T-cell (primary cell): ENCODE data around the gene SPECC1. TPM values are rescaled to one million over a fixed set of nuclear protein-coding genes. Genes with fewer than 3 reads are reported as not detected.
A peak's percentile ranks its signal among the peaks of the same experiment; 100 is the strongest.
"Not testable (repeated sequence)": the region's sequence is repeated elsewhere in the genome, so short reads cannot be mapped to it uniquely, and the experiment has no call there.

Experiments
- ATAC-seq, 4 experiments: fragments of 200-7000 bp in 3 of 4; fragments of 150-1000 bp in 1 of 4; cut with Tn5 transposase; replicated peaks in 1 of 4; 1 replicate in 3 of 4; 2 replicates in 1 of 4; pipeline ENCODE4 v1.10.0; 2021; ENCODE audit warnings: moderate library complexity in 3 of 4, mild to moderate bottlenecking in 2 of 4, moderate number of reproducible peaks in 1 of 4
- CTCF ChIA-PET, 2 donors: fragments of 300-600 bp; sonication (Branson Sonifier 250); formaldehyde crosslinking; loops; one replicate each; lab custom pipeline; 2022; ENCODE audit warnings: antibody characterized with exemption in 2 of 2; lab: Charles Lee
- POLR2A ChIA-PET, 2 donors: fragments of 300-600 bp; sonication (Branson Sonifier 250); formaldehyde crosslinking; loops; one replicate each; lab custom pipeline; 2022; ENCODE audit warnings: antibody characterized with exemption in 2 of 2; lab: Charles Lee
- DNase-seq, 35 experiments: peaks; one replicate each; pipeline versions ENCODE4 v3.0.0 to v3.0.0-alpha.2; 2013 to 2023
- H3K27ac ChIP-seq: one replicate; pipeline ENCODE4 v1.5.1; 2013; ENCODE audit warnings: low read length
- H3K27me3 ChIP-seq, 2 experiments: replicated peaks in 1 of 2; 1 replicate in 1 of 2; 2 replicates in 1 of 2; pipeline versions ENCODE4 v1.6.1 to v1.7.0; 2013; ENCODE audit warnings: low read length in 1 of 2, mixed read lengths in 1 of 2; ENCODE audit not compliant: control insufficient read depth in 2 of 2, insufficient read depth in 2 of 2; ENCODE audit errors: extremely low read depth in 1 of 2
- H3K36me3 ChIP-seq, 2 donors: 1 replicate in 1 of 2; 2 replicates in 1 of 2; pipeline versions ENCODE4 v1.6.1 to v1.7.0; 2013; ENCODE audit warnings: low read length in 1 of 2; ENCODE audit not compliant: control insufficient read depth in 2 of 2, insufficient read depth in 1 of 2; ENCODE audit errors: extremely low read depth in 1 of 2
- H3K4me1 ChIP-seq, 2 experiments: 1 replicate in 1 of 2; 2 replicates in 1 of 2; pipeline versions ENCODE4 v1.6.1 to v1.7.0; 2013; ENCODE audit warnings: low read length in 2 of 2, mixed read lengths in 1 of 2; ENCODE audit not compliant: insufficient read depth in 2 of 2, control insufficient read depth in 1 of 2; ENCODE audit errors: extremely low read depth in 1 of 2
- H3K4me3 ChIP-seq, 2 donors: 1 replicate in 1 of 2; 2 replicates in 1 of 2; pipeline versions ENCODE4 v1.5.1 to v1.7.0; 2013; ENCODE audit warnings: mild to moderate bottlenecking in 2 of 2, low read length in 1 of 2, moderate library complexity in 1 of 2; ENCODE audit not compliant: control insufficient read depth in 1 of 2; ENCODE audit errors: extremely low read depth in 1 of 2
- H3K9me3 ChIP-seq: 2 replicates; pipeline ENCODE4 v1.7.0; 2013
- H3K27ac Mint-ChIP-seq, 2 donors: one replicate each; pipeline ENCODE4 v1.8.0; 2020 to 2021; ENCODE audit warnings: mild to moderate bottlenecking in 2 of 2, mixed read lengths in 2 of 2
- H3K27me3 Mint-ChIP-seq, 2 donors: one replicate each; pipeline ENCODE4 v1.8.0; 2021 to 2022; ENCODE audit warnings: mixed read lengths in 2 of 2
- H3K36me3 Mint-ChIP-seq: one replicate; pipeline ENCODE4 v1.8.0; 2021; ENCODE audit warnings: mixed read lengths
- H3K4me1 Mint-ChIP-seq, 3 donors: one replicate each; pipeline ENCODE4 v1.8.0; 2020 to 2022; ENCODE audit warnings: mixed read lengths in 3 of 3, mild to moderate bottlenecking in 1 of 3
- H3K4me3 Mint-ChIP-seq, 3 donors: one replicate each; pipeline ENCODE4 v1.8.0; 2020 to 2022; ENCODE audit warnings: mild to moderate bottlenecking in 3 of 3, mixed read lengths in 3 of 3, moderate library complexity in 3 of 3
- H3K9me3 Mint-ChIP-seq, 3 donors: one replicate each; pipeline ENCODE4 v1.8.0; 2020 to 2022; ENCODE audit warnings: mixed read lengths in 3 of 3
- whole genome bisulfite sequencing: methylation state at CpG from one replicate; pipeline ENCODE4 v1.1.5; 2013; ENCODE audit warnings: missing lambda C conversion rate; ENCODE audit not compliant: insufficient coverage; 5-methylcytosine and 5-hydroxymethylcytosine counted together
- total RNA-seq, 35 experiments: library from RNA in 6 of 35; stranded (reverse) in 6 of 35; fragments of 120-200 nt in 1 of 35; gene quantifications; one replicate each; pipeline versions ENCODE4 v1.2.1 to v1.2.4 and lab custom pipeline; 2013 to 2026

Gene SPECC1, protein sequence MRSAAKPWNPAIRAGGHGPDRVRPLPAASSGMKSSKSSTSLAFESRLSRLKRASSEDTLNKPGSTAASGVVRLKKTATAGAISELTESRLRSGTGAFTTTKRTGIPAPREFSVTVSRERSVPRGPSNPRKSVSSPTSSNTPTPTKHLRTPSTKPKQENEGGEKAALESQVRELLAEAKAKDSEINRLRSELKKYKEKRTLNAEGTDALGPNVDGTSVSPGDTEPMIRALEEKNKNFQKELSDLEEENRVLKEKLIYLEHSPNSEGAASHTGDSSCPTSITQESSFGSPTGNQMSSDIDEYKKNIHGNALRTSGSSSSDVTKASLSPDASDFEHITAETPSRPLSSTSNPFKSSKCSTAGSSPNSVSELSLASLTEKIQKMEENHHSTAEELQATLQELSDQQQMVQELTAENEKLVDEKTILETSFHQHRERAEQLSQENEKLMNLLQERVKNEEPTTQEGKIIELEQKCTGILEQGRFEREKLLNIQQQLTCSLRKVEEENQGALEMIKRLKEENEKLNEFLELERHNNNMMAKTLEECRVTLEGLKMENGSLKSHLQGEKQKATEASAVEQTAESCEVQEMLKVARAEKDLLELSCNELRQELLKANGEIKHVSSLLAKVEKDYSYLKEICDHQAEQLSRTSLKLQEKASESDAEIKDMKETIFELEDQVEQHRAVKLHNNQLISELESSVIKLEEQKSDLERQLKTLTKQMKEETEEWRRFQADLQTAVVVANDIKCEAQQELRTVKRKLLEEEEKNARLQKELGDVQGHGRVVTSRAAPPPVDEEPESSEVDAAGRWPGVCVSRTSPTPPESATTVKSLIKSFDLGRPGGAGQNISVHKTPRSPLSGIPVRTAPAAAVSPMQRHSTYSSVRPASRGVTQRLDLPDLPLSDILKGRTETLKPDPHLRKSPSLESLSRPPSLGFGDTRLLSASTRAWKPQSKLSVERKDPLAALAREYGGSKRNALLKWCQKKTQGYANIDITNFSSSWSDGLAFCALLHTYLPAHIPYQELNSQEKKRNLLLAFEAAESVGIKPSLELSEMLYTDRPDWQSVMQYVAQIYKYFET
- total RNA-seq (10 to 100 TPM in 1 of 5 donors, 1 to 10 TPM in 4; 3.9 to 12.9 (median 6.0) TPM), total RNA-seq (lab: John Stamatoyannopoulos, UW) (3.8 to 23.5 (median 8.9) reads per million in 29 experiments)
- 13.9 TPM for total RNA-seq (2013)

DNA sequence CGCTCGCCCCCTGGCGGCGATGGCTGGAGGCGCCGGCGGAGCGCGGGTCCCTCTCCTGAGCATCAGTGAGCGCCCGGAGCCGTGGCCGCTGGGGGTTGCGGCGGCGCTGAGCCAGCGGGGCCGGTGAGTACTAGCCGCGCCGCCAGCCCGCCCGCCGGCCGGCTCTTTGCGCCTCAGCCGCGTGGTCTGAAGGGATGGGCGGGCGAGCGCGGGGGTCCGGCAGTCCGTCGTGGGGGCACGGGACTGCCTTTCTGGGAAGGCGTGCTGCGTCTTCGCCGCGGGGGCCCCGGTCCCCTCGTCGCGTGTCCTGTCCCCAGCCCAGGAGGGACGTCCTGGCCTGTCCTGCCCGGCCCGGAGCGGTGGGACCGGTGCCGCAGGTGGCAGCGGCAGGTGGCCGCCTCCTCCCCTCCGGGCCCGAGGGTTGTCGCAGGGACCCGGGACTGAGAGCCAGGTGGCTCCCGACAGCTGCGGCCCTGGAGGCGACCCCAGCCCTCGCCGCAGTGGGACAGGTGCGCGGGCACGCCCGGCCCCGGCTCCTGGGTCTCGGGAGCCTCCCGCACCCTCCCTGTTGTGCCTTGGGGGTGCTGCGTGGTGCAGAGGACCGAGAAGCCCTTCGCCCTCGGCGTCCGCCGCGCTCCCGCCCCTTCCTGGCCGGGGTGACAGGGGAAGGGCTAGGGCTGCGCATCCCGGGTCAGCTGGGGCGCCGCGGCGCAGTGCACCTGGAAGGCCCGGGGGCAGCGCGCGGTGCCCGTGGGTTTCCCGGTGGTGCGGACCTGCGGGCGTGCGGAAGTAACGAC lies at the start of gene SPECC1:
Gene SPECC1, plus strand, starts transcription at position 58 of the 797 bp plus-strand sequence. CDS start 87,293 bp downstream, outside the sequence.
- Histone ChIP-seq H3K4me3 (peak within 1 kb of the TSS; percentile 71 to 79), H3K4me1 (peaks cover 4 to 17% of the 10 kb centered on the region in 2 experiments), H3K9me3 (no peaks in the 10 kb centered on the region), H3K36me3 (no peaks in the 10 kb centered on the region), H3K27me3 (peaks cover 6 to 27% of the 10 kb centered on the region in 2 experiments), H3K27ac (no peak within 1 kb of the TSS)
- Mint-ChIP-seq H3K27me3 (peaks cover 42 to 55% of the 10 kb centered on the region in 2 donors), H3K27ac (peak within 1 kb of the TSS in 1 of 2 donors; percentile 22), H3K4me3 (peak within 1 kb of the TSS; percentile 83 to 90 (median 85)), H3K9me3 (no peaks in the 10 kb centered on the region), H3K36me3 (no peaks in the 10 kb centered on the region), H3K4me1 (peaks cover 0 to 13% (median 13%) of the 10 kb centered on the region in 3 donors)
- ChIA-PET CTCF (interaction anchor here (0.5 to 1.1 kb wide), 8 partner anchors 15 to 1522 kb away, joined by 3 to 7 read pairs (median 4); no protein-coding TSS in a partner anchor), POLR2A (interaction anchor here in 1 of 2 donors (0.7 kb wide), 1 partner anchor 29 kb away, joined by 3 read pairs; no protein-coding TSS in a partner anchor)
- WGBS = under 1% methylated on average over 86 of the region's 96 CpGs
- DNase-seq = peak; percentile 6 to 89 (median 75)
- ATAC-seq = peak; percentile 97 to 99 (median 98)

DNA sequence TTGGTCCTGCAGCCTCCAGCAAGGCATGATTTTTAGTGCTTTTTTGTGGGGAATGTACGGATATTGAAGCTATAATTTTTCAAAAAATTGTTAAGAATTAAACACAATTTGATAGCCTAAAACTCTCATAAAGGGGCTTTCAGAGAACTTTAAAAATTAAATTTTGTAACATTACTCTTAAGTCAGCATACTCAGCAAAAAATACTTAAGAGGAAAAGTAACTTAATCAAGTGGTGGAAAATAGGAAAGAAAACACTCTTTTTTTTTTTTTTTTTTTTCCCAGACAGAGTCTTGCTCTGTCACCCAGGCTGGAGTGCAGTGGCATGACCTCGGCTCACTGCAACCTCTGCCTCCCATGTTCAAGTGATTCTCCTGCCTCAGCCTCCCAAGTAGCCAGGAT lies 46.2 kb upstream of the SPECC1 start:
- H3K4me1 ChIP-seq = peaks cover 11 to 20% of the 10 kb centered on the region in 2 experiments
- Mint-ChIP-seq H3K27ac (peak overlapping the region in 1 of 2 donors; percentile 6), H3K36me3 (peaks cover 31% of the 10 kb centered on the region), H3K4me1 (peaks cover 35 to 48% (median 36%) of the 10 kb centered on the region in 3 donors)
- WGBS = 20% methylated on average over 1 of the region's 2 CpGs
- not testable (repeated sequence) for H3K27me3 Mint-ChIP-seq, H3K27ac ChIP-seq, ATAC-seq, H3K4me3 ChIP-seq, H3K9me3 Mint-ChIP-seq, H3K27me3 ChIP-seq, H3K4me3 Mint-ChIP-seq, H3K9me3 ChIP-seq, DNase-seq
- peaks cover 0 to 63% of the 10 kb centered on the region in 2 donors for H3K36me3 ChIP-seq
- POLR2A ChIA-PET = interaction anchor here in 1 of 2 donors (0.7 kb wide), 2 partner anchors 63 to 1954 kb away, joined by 8 to 9 read pairs; no protein-coding TSS in a partner anchor
- CTCF ChIA-PET = interaction anchor here in 1 of 2 donors (0.7 kb wide), 1 partner anchor 1170 kb away, joined by 4 read pairs; no protein-coding TSS in a partner anchor

DNA sequence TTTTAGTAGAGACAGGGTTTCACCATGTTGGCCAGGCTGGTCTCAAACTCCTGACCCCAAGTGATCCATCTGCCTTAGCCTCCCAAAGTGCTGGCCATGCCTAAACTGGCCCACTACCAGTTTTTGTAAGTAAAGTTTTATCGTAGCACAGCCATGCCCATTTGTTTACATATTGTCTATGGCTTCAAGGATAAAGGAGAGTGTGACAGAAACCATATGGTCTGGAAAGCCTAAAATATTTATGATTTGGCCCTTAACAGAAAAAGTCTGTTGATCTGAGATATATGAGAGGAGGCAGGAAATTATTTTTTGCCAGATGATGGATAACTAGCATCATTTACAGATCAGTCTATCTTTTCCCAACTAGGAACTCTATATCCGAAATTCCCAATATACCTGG lies 36.0 kb upstream of the SPECC1 start:
- no peaks in the 10 kb centered on the region for H3K9me3 Mint-ChIP-seq
- Histone ChIP-seq H3K36me3 (peaks cover 5 to 28% of the 10 kb centered on the region in 2 donors), H3K4me1 (peaks cover 0 to 33% of the 10 kb centered on the region in 2 experiments), H3K9me3 (no peaks in the 10 kb centered on the region), H3K4me3 (no peak overlapping the region), H3K27me3 (no peaks in the 10 kb centered on the region), H3K27ac (no peak overlapping the region)
- WGBS = no CpG with 5 or more reads among the region's 2 CpGs
- CTCF ChIA-PET = no interaction called here
- ATAC-seq (no peak), DNase-seq (no peak)
- POLR2A ChIA-PET = no interaction called here
- H3K27me3 Mint-ChIP-seq = no peaks in the 10 kb centered on the region
- no peak overlapping the region for H3K4me3 Mint-ChIP-seq
- peaks cover 40% of the 10 kb centered on the region for H3K36me3 Mint-ChIP-seq
- H3K4me1 Mint-ChIP-seq = peaks cover 63 to 72% (median 67%) of the 10 kb centered on the region in 3 donors
- no peak overlapping the region for H3K27ac Mint-ChIP-seq

DNA sequence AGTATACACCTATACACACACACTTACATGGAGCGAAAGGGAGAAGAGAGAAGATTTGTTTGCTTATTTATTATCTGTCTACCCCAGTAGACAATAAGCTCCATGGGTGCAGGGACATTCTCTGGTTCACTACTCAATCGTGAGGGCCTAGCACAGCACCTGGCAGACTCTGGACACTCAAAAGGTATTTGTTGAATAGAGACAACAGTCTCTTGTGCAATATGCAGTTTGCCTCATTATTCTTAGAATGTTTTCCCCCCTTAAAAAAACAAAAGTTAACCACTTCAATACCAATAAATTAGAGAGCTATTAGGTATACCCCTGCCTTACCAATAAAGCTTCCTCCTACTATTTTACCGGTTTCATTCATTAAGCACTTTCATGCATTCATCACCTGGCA lies 33.6 kb upstream of the SPECC1 start:
- Histone ChIP-seq H3K4me1 (peaks cover 3 to 41% of the 10 kb centered on the region in 2 experiments), H3K9me3 (no peaks in the 10 kb centered on the region), H3K27ac (no peak overlapping the region), H3K36me3 (peaks cover 2 to 9% of the 10 kb centered on the region in 2 donors), H3K27me3 (no peaks in the 10 kb centered on the region), H3K4me3 (no peak overlapping the region)
- no CpG with 5 or more reads among the region's 3 CpGs for WGBS
- ATAC-seq (no peak), DNase-seq (no peak)
- peak overlapping the region; percentile 21 to 44 for H3K27ac Mint-ChIP-seq
- ChIA-PET CTCF (interaction anchor here in 1 of 2 donors (1.3 kb wide), 1 partner anchor 10 kb away, joined by 5 read pairs; no protein-coding TSS in a partner anchor), POLR2A (interaction anchor here in 1 of 2 donors (0.6 kb wide), 1 partner anchor 189 kb away, joined by 3 read pairs; no protein-coding TSS in a partner anchor)
- H3K4me1 Mint-ChIP-seq = peaks cover 58 to 63% (median 63%) of the 10 kb centered on the region in 3 donors
- no peaks in the 10 kb centered on the region for H3K27me3 Mint-ChIP-seq
- H3K4me3 Mint-ChIP-seq = peak overlapping the region; percentile 39 to 95 (median 62)
- peaks cover 24% of the 10 kb centered on the region for H3K36me3 Mint-ChIP-seq
- H3K9me3 Mint-ChIP-seq = no peaks in the 10 kb centered on the region
